ENCODE data around the gene RNGTT.
"Not testable (repeated sequence)": the region's sequence is repeated elsewhere in the genome, so short reads cannot be mapped to it uniquely, and the experiment has no call there.

Gene RNGTT

DNA sequence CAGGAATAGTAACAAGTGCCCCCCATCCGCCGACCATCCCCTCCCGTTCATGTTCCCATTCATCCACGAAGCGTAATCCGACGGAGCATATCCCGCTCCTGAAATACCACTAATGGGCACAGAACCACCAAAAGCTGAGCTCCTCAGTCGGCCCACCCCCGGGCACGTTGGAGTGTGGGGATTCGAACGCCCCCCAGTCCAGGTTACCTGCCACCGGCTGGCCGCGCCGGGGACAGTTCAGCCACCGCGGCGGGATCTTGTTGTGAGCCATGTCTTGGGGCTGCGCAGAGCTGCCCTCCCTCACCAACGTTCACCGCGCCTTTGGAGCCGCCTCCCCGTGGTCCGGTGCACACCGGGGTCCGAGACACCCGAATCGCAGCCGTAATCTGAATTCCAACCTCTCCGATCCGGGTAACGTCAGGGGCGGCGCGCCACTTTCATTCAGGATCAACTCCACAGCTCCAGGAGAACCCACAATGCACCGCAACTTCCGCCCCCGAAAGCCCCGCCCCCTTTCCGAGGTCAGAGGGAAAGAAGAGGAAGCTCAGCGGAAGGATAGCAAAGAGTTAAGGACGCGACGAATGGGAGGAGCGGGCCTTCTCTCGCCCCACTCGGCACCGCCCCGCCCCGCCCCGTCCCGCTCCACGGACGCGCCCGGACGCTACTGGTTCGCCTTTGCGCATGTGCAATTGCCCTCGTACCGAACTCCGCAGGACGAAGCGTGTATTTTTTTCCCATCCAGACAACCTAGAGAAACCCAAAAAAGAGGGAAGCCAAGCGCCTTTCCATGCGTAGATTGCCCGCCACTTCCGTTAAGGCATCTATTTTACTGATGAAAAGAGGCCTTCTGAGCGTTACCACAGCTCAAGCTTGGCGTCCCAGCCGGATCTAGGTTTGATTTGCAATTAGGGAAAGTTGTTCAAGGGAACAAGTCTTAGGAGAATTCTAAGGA lies at the start of gene RNGTT:
Gene RNGTT, minus strand, starts transcription at position 480 of the 952 bp plus-strand sequence. Its CDS starts 209 bp downstream, at position 271.
- peak; percentile 98 for DNase-seq (ENCODE audit: low spot score)

DNA sequence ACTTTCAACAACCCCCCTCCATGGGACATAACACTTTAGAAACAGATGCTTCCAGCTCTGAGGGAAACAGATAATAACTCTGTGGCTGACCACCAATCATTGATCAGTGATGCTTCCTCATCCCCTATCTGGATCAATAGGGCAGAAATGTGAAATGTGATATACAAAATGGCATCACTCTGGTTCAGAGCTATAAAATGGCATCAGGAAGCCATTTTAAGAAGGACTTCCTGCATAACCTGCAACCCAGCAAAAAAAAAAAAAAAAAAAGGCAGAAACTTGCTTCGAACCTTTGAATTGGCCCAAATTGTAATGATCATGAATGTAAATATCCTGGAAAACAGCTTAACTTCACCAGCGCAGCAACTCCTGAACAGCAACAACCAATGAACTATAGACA lies 48.0 kb upstream of the RNGTT start:
- no peak for DNase-seq (ENCODE audit: low spot score)

DNA sequence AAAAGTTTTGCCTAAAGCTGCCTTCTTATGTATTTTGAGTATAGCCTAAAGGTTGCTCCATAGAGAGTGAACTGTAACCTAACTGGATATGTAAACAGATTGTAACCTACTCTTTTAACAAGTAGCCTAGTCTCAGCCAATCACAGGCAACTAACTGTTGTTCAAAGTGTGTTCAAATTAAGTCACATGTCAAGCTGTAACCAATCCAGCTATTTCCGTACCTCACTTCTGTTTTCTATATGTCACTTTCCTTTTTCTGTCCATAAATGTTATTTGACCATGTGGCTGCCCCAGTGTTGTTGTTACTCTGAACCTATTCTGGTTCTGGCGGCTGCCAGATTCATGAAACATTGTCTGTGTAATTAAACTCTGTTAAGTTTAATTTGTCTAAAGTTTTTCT lies 47.4 kb upstream of the RNGTT start:
- no peak for DNase-seq (ENCODE audit: low spot score)

DNA sequence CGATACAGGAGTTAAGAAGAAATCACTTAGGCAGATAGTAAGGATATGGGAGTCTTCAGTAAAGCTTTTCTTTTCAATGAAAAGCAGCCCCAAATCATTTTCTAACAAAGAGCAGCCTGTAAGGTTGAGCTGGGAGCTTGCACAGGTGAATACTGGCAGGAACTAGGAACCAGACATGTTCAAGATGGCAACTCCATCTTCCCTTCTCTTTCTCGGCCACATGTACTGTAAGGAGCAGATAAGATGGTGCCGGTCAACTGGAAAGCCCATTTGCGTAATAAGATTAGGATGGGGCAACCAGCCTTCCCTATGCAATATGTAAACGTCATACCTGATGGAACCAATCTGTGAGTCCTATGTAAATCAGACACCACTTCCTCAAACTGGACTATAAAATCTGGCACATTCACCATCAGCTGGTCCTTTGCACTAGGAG lies 46.2 kb upstream of the RNGTT start:
- no peak for DNase-seq (ENCODE audit: low spot score)

DNA sequence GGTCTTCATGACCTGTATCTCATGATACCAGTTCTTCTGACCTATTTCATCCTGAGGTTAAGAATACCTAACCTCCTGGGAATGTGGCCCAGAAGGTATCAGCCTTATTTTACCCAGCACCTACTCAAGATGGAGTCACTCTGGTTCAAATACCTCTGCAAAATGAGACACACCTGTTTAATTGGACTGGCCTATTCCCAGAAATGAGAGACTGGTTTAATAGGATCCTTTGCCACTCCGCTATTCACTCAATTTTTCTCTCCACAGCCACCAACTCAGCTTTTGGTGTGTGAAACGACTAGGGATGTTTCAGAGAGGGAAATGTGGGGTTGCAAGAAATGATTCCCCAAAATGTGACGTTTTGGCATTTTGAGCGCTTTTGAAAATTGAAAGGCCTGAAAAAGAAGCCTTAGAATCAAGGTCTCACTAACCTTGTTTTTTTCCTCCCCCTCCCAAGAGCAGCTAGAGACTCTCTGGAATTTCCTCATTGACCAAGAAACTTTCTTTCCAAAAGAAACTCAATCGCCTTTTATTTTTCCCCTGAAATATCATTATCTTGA lies 45.5 kb upstream of the RNGTT start:
- DNase-seq (ENCODE audit: low spot score) = no peak

DNA sequence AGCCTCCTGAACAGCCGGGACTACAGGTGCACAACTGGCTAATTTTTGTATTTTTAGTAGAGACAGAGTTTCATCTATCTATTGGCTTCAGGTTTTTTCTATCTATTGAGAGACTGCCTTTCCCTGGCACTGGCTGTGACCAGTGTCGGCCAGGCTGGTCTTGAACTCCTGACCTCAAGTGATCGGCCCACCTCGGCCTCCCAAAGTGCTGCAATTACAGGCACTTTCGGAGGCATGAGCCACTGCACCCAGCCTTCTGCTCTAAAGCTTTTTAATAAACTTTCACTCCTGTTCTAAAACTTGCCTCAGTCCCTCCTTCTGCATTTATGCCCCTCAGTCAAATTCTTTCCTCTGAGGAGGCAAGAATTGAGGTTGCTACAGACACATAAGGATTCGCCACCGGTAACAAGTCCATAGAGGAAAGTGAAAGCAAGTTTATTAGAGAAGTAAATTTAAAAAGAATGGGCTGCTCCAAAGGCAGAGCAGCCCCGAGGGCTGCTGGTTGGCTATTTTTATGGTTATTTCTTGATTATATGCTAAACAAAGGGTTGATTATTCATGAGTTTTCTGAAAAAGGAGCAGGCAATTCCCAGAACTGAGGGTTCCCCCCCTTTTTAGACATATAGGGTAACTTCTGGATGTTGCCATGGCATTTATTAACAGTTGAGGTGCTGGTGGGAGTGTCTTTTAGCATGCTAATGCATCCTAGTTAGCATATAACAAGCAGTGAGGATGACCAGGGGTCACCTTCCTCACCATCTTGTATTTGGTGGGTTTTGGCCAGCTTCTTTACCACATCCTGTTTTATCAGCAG lies 44.8 kb upstream of the RNGTT start:
- no peak for DNase-seq (ENCODE audit: low spot score)

DNA sequence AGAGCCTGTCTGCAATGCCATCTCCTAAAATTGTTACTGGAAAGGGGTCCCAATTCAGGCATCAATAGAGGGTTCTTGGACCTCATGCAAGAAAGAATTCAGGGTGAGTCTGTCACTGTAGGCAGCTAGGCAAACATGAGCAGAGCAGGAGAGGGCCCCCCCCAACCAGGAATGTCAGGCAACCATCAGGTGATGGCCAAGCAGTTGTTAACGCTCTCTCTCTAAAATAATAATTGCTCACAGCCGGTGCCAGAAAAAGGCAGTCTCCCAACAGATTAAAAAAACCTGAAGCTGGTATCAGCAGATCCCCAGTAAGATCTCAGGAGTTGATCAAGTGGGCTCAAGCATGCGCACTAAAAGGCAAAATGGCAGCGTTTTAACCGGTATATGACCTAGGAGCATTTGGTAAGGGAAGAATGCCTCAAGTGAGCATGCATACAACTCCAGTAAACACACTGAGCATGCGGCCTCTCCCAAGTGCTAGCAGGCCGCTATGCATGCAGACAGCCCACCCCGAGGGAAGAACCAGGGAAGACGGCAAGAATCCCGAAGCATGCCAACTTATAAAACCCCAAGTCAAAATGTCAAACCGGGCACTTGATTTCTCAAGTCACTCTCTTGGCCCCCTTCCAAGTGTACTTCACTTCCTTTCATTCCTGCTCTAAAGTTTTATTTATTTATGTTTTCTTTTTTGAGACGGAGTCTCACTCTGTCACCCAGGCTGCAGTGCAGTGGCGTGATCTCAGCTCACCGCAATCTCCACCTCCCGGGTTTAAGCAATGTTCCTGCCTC lies 44.0 kb upstream of the RNGTT start:
- DNase-seq (ENCODE audit: low spot score) = no peak

DNA sequence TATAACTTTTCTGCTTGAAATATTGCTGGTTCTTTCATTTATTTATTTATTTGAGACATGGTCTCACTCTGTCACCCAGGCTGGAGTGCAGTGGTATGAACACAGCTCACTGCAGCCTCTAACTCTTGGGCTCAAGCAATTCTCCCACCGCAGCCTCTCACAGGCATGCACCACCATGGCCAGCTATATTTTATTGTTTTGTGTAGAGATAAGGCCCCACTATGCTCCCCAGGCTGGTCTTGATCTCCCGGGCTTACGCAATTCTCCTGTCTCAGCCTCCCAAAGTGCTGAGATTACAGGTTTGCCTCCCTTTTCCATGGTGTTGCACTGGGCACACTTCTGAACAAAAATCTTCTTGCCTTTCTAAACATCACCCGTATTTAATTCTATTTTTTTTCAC lies 39.1 kb upstream of the RNGTT start:
- no peak for DNase-seq (ENCODE audit: low spot score)

DNA sequence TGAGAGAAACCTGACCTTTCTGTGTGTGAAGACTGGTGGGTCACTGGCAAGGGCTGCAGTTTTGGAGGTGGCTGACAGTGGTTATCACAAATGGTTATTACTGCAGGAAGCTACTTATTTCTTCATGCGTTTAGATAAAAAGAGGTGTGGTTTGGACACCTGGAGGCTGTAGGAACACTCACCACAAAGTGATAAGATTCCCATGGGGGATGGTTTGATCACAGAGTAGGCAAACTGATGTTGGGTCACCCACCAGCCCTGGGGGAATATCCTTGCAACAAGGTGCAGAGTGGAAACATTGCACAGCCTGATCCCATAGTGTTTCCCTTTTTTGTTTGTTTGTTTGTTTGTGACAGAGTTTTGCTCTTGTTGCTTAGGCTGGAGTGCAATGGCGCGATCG lies 33.9 kb upstream of the RNGTT start:
- no peak for DNase-seq (ENCODE audit: low spot score)

DNA sequence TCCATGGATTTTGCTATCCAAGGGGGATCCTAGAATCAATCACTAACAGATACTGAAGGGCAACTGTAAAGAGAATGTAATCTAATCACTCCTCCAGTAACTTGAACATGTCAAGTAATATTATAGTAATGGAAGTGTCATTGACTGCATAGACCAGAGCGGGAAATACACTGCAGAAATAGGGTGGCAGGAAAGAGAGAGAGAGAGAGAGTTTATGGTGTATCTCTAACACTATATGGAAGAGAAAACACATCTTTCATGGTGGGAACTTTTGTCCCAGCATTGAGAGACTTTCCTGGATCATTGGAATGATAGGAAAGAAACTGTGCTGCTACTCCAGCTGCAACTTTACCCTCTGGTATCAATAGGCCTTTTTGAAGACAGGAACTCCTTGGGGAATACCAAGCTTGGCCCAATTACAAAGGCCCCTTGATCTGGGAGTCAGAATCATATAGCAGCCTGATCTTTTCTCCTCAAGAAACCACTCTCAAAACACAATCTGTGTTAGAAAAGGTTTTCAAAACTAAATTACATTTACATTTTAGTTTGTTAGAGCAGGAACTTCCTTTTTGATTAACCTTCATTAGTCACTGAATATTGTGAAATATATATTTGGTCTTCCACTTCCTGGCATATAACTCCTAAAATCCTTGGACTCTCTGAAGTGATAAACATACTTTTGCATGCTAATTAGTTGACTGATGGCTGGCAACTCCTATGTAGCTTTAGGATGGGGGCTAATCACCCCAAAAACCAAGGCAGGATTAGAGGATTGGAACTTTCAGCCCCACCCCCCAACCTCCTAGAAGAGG lies 29.5 kb upstream of the RNGTT start:
- DNase-seq (ENCODE audit: low spot score) = no peak

DNA sequence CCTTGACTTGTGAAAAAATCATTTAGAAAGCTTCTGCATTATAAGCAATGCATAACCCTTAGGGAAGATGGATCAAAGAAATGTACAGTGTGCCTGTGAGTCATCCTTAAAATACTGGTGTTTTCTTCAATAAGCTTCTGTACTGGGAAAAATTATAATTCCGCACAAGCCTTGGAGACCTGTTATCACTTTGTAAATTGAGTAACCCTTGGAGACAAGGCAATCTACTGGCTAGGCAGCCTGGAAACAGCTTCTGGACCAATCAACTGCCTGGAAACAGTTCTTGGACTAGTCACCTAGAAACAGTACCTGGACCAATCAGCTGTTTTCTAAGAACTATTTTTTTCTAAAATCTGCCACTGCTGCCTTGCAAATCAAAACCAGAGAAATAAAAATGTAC lies 25.8 kb upstream of the RNGTT start:
- DNase-seq (ENCODE audit: low spot score) = no peak

DNA sequence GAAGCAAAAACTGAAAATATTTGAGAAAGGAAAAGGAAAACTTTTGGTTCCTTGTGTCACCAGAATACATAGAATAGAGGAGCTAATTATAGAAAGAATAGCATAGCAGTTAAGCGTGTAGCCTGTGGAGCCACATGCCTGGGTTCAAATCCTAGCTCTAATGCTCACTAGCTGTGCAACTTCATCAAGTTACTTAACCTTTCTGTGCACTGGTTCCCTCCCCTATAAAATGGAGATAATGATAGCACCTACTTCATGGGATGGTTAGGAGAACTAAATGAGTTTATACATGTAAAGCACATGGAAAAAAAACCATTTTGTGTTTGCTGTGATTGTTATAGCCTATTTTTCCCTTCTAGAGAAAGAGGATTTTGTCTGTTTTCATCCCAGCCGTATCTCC lies 24.5 kb upstream of the RNGTT start:
- DNase-seq (ENCODE audit: low spot score) = no peak

DNA sequence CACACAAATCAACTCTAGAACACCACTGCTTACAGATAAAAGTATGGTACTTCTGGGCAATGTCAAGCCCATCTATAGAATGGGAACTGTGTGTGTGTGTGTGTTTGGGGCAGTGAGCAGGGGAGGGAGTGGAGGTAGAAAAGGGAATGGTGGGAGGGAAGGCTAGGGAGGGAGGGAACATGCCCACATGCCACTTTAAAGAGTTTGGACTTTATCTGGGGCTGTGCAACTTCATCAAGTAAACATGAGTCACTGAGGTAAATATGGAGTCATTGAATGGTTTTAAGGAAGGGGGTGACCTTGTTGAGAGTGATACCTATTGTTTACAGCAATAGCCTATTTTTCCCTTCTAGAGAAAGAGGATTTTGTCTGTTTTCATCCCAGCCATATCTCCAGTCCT lies 22.5 kb upstream of the RNGTT start:
- no peak for DNase-seq (ENCODE audit: low spot score)

DNA sequence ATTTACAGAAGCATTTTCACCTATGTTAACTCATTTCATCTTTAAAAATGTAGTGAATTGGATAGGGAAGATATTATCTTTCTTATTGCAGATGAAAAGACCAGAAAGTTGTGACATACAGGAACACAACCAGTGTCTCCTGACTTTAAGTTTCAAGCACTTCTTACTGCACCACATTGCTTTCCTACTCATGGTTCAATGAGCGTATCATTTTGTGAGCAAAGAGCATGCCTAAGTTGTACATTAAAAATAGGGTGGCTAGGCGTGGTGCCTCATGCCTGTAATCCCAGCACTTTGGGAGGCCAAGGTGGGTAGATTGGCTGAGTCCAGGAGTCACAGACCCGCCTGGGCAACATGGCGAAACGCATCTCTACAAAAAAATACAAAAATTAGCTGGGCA lies 21.2 kb upstream of the RNGTT start:
- no peak for DNase-seq (ENCODE audit: low spot score)

DNA sequence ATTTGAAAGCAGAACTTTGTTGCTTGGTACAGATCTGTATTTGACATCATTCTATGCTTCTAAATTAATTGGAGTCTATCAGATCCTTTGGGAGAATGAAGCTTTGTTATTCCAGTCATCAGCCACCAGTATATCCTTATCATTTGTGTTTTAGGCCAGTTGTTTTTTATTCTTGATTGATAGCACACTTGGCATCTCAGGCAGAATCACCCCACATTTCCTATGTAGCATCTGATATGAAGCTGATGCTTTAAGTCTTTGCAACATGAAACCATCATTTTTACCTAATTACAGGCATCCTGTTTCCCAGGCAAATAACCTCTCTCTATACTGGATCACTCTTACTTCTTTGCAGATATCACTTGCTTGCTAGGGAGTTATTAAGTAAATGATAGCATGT lies 20.7 kb upstream of the RNGTT start:
- DNase-seq (ENCODE audit: low spot score) = no peak

DNA sequence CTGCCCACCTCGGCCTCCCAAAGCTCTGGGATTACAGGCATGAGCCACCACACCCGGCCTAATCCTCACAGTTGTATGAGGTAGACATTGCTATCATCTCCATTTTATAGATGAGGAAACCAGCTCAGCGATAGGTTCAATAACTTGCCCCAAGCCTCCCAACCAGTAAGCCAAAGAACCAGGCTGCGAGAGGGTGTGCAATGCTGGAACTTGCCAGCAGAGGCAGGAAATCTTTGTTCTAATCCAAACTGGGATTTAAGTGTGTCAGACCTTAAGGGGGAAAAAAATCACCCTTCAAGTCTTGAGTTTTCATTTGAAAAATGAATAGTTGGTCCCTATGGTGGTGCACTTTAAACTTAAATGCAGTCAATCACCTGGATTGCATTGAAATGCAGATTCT lies 20.1 kb upstream of the RNGTT start:
- peak; percentile 63 for DNase-seq (ENCODE audit: low spot score)

DNA sequence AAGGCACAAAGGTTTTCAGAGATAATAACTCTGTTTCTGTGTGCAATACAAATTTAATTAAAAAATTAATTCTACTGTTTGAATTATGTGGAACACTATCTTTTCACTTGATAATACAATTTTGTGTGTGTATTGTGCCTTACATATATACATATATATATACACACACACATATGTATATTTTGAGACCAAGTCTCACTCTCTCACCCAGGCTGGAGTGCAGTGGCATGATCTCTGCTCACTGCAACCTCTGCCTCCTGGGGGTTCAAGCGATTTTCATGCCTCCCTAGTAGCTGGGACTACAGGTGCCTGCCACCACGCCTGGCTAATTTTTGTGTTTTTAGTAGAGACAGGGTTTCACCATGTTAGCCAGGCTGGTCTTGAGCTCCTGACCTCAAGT lies 19.7 kb upstream of the RNGTT start:
- not testable (repeated sequence) for DNase-seq (ENCODE audit: low spot score)

DNA sequence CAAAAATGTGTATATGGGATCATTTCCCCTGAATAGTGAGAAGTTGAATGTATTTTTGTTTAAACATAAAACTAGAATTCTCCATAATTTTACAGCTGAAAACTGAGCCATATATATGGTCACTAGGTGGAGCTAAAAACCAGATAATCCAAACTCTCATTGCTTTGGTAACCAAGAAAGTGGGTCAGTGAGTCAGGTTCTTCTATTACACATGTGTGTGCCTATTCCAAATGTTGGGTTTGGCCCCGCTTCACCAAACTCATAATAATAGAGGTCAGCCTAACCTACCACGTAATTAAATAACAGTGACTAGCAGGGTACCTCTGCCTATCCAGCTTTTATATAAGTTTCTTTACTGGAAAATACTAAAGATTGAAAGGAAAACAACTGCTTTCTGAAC lies 19.3 kb upstream of the RNGTT start:
- DNase-seq (ENCODE audit: low spot score) = peak; percentile 48

DNA sequence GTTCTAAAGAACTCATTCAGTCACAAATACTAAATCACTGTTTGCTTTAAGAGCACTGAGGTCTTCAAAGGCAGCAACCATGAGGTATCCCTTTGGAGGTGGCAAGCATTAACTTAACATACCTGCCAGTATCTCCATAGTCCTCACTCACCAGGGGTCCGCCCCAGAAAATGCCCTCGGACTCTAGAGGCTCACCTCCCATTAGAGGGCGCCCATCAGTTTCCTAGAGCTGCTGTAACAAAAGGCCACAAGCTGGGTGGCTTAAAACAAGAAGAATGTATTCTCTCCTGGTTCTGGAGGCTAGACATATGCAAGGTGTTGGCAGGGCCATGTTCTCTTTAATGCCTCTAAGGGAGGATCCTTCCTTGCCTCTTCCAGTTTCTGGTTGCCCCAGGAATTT lies 12.0 kb upstream of the RNGTT start:
- no peak for DNase-seq (ENCODE audit: low spot score)

DNA sequence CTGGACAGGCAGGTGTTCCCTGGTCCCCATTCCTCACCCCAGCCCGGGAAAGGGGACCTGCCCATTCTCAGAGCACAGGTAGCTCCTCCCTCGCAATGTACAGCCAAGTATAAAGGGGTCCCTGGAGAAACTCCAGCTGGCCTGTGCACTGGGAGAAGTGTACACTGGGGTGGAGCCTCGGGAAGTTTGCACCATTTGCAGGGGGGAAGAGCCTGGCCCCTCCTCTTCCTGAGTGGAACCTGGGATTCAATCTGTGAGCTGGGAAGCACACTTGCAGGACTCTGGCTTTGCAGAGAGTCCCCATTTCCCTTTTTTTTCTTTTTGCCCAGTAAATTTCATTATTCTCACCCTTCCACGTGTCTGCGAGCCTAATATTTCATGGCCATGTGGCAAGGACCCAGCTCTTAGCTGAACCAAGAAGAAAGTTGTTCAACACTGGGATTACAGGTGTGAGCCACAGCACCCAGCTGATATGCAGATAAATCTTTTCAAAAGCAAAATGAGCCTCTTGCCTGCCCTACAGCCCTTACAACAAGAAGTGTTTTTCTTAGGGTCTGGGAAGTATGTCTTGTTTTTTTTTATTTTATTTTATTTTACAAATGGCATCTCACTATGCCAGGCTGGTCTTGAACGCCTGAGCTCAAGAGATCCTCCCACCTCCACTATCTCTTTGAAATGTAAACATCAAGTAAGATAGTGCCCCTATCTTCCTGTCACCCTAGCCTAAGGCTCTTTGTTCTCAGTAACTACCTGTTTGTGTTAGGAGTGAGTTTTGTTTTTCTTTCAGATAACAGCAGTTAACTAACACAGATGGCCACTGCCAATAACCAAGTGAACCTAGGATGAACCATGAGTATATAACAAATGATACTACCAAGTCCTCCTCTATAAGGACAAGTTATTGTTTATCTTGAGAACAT lies 9.3 kb upstream of the RNGTT start:
- DNase-seq (ENCODE audit: low spot score) = no peak
